MCF 10A (cell line): ENCODE results near the gene EGLN2. TPM values are rescaled to one million over a fixed set of nuclear protein-coding genes. Genes with fewer than 3 reads are reported as not detected.
"Not testable (repeated sequence)": the region's sequence is repeated elsewhere in the genome, so short reads cannot be mapped to it uniquely, and the experiment has no call there.

Experiments
- BruUV-seq: library from RNA; stranded (reverse); fragments of 400-500 nt; replicated peaks from 2 replicates; lab custom pipeline; 2021; lab: Mats Ljungman, UMichigan
- CTCF ChIA-PET: fragments of 300-600 bp; sonication (Branson Sonifier 250); formaldehyde crosslinking; extraction: SDS; loops from one replicate; lab custom pipeline; 2021; ENCODE audit warnings: antibody characterized with exemption, inconsistent platforms; lab: Yijun Ruan, JAX
- POLR2A ChIA-PET: fragments of 300-600, 350-650 bp; sonication (Branson Sonifier 250); formaldehyde crosslinking; extraction: SDS; loops from one replicate; lab custom pipeline; 2020; ENCODE audit warnings: antibody characterized with exemption, inconsistent platforms; lab: Yijun Ruan, JAX
- DNase-seq: peaks from one replicate; pipeline ENCODE4 v3.0.0-alpha.2; 2018; ENCODE audit not compliant: unreplicated experiment
- H3K27ac Mint-ChIP-seq: one replicate; pipeline ENCODE4 v1.8.0; 2022; ENCODE audit warnings: mild to moderate bottlenecking, low read depth, mixed read lengths; ENCODE audit not compliant: unreplicated experiment
- H3K27me3 Mint-ChIP-seq: one replicate; pipeline ENCODE4 v1.8.0; 2022; ENCODE audit warnings: mixed read lengths; ENCODE audit not compliant: insufficient read depth, unreplicated experiment
- H3K36me3 Mint-ChIP-seq: one replicate; pipeline ENCODE4 v1.8.0; 2022; ENCODE audit warnings: mild to moderate bottlenecking, moderate library complexity, mixed read lengths; ENCODE audit not compliant: insufficient read depth, unreplicated experiment
- H3K4me1 Mint-ChIP-seq: one replicate; pipeline ENCODE4 v1.8.0; 2022; ENCODE audit warnings: mixed read lengths; ENCODE audit not compliant: insufficient read depth, unreplicated experiment
- H3K4me3 Mint-ChIP-seq: one replicate; pipeline ENCODE4 v1.8.0; 2022; ENCODE audit warnings: mild to moderate bottlenecking, moderate library complexity, mixed read lengths; ENCODE audit not compliant: unreplicated experiment
- H3K9me3 Mint-ChIP-seq: one replicate; pipeline ENCODE4 v1.8.0; 2022; ENCODE audit warnings: mixed read lengths; ENCODE audit not compliant: unreplicated experiment
- CTCF ChIP-seq: fragments of 200-600 bp; IDR thresholded peaks from one replicate; pipeline ENCODE4 v1.8.0; 2022; ENCODE audit warnings: antibody characterized with exemption, mild to moderate bottlenecking; ENCODE audit not compliant: unreplicated experiment
- intact Hi-C: fragments of 100-400 bp; cut with micrococcal nuclease; formaldehyde crosslinking; loops from 2 replicates; pipeline ENCODE4 v1.14.1; 2022
- total RNA-seq: library from RNA; stranded (reverse); gene quantifications from 2 replicates; pipeline ENCODE4 v1.2.3, GENCODE V29; 2022

Gene EGLN2
- total RNA-seq, 1 experiment from 2014 or later: 55.6 TPM

DNA sequence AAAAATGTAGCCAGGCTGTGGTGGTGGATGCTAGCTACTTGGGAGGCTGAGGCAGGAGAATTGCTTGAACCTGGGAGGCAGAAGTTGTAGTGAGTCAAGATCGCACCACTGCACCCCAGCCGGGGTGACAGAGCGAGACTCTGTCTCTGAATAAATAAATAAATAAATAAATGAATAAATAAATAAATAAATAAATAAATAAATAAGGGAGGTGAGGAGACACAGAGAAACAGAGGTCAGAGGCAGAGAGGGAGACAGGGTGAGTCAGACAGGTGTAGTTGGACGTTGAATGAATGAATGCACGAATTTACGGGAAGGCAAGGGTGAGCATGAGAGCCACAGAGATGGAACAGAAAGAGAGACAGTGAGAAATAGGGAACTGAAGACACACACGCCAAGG lies 17.9 kb upstream of the EGLN2 start:
- TF ChIP-seq CTCF: no peak
- H3K4me3 Mint-ChIP-seq: no peak overlapping the region
- intact Hi-C loops: no loop called here
- ChIA-PET CTCF (interaction anchor here (0.7 kb wide), 1 partner anchor 226 kb away, joined by 3 read pairs; no protein-coding TSS in a partner anchor), POLR2A (interaction anchor here (0.7 kb wide), 1 partner anchor 79 kb away, joined by 4 read pairs; no protein-coding TSS in a partner anchor)
- peak overlapping the region; percentile 61 for H3K27ac Mint-ChIP-seq
- no peaks in the 10 kb centered on the region for H3K9me3 Mint-ChIP-seq
- peaks cover 7% of the 10 kb centered on the region for H3K36me3 Mint-ChIP-seq
- peaks cover 25% of the 10 kb centered on the region for H3K4me1 Mint-ChIP-seq
- no TSS peak for BruUV-seq
- H3K27me3 Mint-ChIP-seq: no peaks in the 10 kb centered on the region
- no peak for DNase-seq

DNA sequence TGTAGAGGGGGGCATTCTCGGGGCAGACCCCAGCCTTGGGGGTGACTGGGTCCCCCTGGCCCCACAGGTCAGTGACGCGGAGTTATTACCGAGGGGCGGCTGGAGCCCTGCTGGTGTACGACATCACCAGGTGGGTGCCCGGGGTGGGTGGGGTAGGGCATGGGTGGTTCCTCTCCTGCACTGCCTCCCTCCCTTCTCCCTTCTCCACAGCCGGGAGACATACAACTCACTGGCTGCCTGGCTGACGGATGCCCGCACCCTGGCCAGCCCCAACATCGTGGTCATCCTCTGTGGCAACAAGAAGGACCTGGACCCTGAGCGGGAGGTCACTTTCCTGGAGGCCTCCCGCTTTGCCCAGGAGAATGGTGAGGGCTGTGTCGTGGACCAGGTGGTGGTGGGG lies 15.3 kb upstream of the EGLN2 start:
- intact Hi-C loops: no loop called here
- ChIA-PET POLR2A (interaction anchor here (1.2 kb wide), 1 partner anchor 42 kb away, joined by 3 read pairs; no protein-coding TSS in a partner anchor), CTCF (interaction anchor here (0.7 kb wide), 1 partner anchor 12 kb away, joined by 3 read pairs; no protein-coding TSS in a partner anchor)
- H3K9me3 Mint-ChIP-seq: no peaks in the 10 kb centered on the region
- no peak for TF ChIP-seq CTCF
- no peak overlapping the region for H3K4me3 Mint-ChIP-seq
- no peak overlapping the region for H3K27ac Mint-ChIP-seq
- no peak for DNase-seq
- no TSS peak for BruUV-seq
- peaks cover 7% of the 10 kb centered on the region for H3K36me3 Mint-ChIP-seq
- H3K27me3 Mint-ChIP-seq: no peaks in the 10 kb centered on the region
- peaks cover 16% of the 10 kb centered on the region for H3K4me1 Mint-ChIP-seq

DNA sequence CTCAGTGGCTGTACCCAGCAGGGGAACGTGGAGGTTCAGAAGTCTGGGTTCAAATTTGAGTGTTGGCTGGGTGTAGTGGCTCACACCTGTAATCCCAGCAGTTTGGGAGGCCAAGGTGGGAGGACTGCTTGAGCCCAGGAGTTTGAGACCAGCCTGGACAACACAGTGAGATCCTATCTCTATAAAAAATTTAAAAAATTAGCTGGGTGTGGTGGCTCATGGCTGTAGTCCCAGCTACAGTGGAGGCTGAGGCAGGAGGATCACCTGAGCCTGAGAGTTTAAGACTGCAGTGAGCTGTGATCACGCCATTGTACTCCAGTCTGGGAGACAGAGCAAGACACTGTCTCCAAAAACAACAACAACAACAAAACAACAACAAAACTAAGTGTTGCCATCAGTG lies 14.8 kb upstream of the EGLN2 start:
- DNase-seq, intact Hi-C loops, H3K9me3 Mint-ChIP-seq, BruUV-seq, H3K27me3 Mint-ChIP-seq, H3K27ac Mint-ChIP-seq, H3K36me3 Mint-ChIP-seq, H3K4me3 Mint-ChIP-seq: not testable (repeated sequence)
- ChIA-PET POLR2A (interaction anchor here (0.6 to 1.2 kb wide), 2 partner anchors 43 to 169 kb away, joined by 3 read pairs; no protein-coding TSS in a partner anchor), CTCF (interaction anchor here (0.7 kb wide), 1 partner anchor 12 kb away, joined by 3 read pairs; no protein-coding TSS in a partner anchor)
- H3K4me1 Mint-ChIP-seq: peaks cover 12% of the 10 kb centered on the region

DNA sequence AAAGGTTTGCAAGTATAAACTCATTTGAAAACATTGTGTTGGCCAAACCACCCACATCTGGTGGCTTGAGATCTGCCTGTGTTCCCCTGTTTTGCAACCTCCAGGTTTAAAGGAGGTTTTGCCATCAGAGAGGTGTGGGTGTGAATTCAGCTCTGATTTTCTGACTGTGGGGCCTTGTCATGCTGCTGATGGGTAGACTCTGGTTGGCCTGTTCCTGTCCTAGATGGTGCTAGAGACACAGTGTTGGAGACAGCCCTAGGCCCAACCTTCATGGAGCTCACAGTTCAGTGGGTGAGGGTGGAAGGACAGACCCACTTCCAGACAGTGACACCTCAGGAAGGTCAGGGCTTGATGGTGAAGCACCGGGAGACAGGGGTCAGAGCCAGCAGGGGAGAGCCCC lies 13.5 kb upstream of the EGLN2 start:
- peaks cover 6% of the 10 kb centered on the region for H3K4me1 Mint-ChIP-seq
- H3K4me3 Mint-ChIP-seq: no peak overlapping the region
- no peak overlapping the region for H3K27ac Mint-ChIP-seq
- CTCF ChIA-PET: interaction anchor here (0.6 kb wide), 1 partner anchor 33 kb away, joined by 3 read pairs; no protein-coding TSS in a partner anchor
- BruUV-seq: no TSS peak
- H3K9me3 Mint-ChIP-seq: no peaks in the 10 kb centered on the region
- no peaks in the 10 kb centered on the region for H3K27me3 Mint-ChIP-seq
- no peak for TF ChIP-seq CTCF
- DNase-seq: no peak
- intact Hi-C loops: no loop called here
- H3K36me3 Mint-ChIP-seq: peaks cover 7% of the 10 kb centered on the region
- POLR2A ChIA-PET: interaction anchor here (0.6 kb wide), 1 partner anchor 204 kb away, joined by 5 read pairs; no protein-coding TSS in a partner anchor
